ENCODE measurements around the gene TMEM87A. TPM values are rescaled to one million over a fixed set of nuclear protein-coding genes. Genes with fewer than 3 reads are reported as not detected.
A peak's percentile ranks its signal among the peaks of the same experiment; 100 is the strongest.

TMEM87A gene
- polyA plus RNA-seq, 1 experiment: 25.1 TPM

- ChIA-PET POLR2A (interaction anchor here (0.5 kb wide), 1 partner anchor 861 kb away, joined by 3 read pairs; no protein-coding TSS in a partner anchor), CTCF (interaction anchor here (0.5 kb wide), 1 partner anchor 135 kb away, joined by 3 read pairs; no protein-coding TSS in a partner anchor)
- DNase-seq (ENCODE audit: low read depth): no peak
- no peaks in the 10 kb centered on the region for H3K27me3 ChIP-seq (ENCODE audit: control insufficient read depth, insufficient read depth, low read length)
- peaks cover under 1% of the 10 kb centered on the region for H3K36me3 ChIP-seq (ENCODE audit: control insufficient read depth, insufficient read depth, low read length)
- no peak for TF ChIP-seq CTCF (IDR thresholded peaks at IDR 0.05; ENCODE audit: insufficient read depth, low read depth, low read length)
- no peak overlapping the region for H3K4me3 ChIP-seq (ENCODE audit: low read depth, low read length)
These were observed 66.8 kb downstream of the TMEM87A start for GRCh38 chr15:42206406-42206805.

- Histone ChIP-seq H3K27me3 (ENCODE audit: control insufficient read depth, insufficient read depth, low read length) (no peaks in the 10 kb centered on the region), H3K4me3 (ENCODE audit: low read depth, low read length) (no peak overlapping the region), H3K36me3 (ENCODE audit: control insufficient read depth, insufficient read depth, low read length) (no peaks in the 10 kb centered on the region)
- CTCF ChIA-PET: no interaction called here
- no peak for TF ChIP-seq CTCF (IDR thresholded peaks at IDR 0.05; ENCODE audit: insufficient read depth, low read depth, low read length)
- POLR2A ChIA-PET: interaction anchor here (0.6 kb wide), 1 partner anchor 69 kb away, joined by 3 read pairs; the partner anchor contains the start of genes GANC and TMEM87A
- DNase-seq (ENCODE audit: low read depth): peak; percentile 20
These were observed 69.3 kb downstream of the TMEM87A start for GRCh38 chr15:42203891-42204290.

GRCh38 chr15:42202653-42203052 is 70.6 kb downstream of the TMEM87A start:
- Histone ChIP-seq H3K36me3 (ENCODE audit: control insufficient read depth, insufficient read depth, low read length) (no peaks in the 10 kb centered on the region), H3K4me3 (ENCODE audit: low read depth, low read length) (no peak overlapping the region), H3K27me3 (ENCODE audit: control insufficient read depth, insufficient read depth, low read length) (no peaks in the 10 kb centered on the region)
- CTCF ChIA-PET: no interaction called here
- no peak for TF ChIP-seq CTCF (IDR thresholded peaks at IDR 0.05; ENCODE audit: insufficient read depth, low read depth, low read length)
- DNase-seq (ENCODE audit: low read depth): no peak
- POLR2A ChIA-PET: no interaction called here

- POLR2A ChIA-PET: no interaction called here
- TF ChIP-seq CTCF (IDR thresholded peaks at IDR 0.05; ENCODE audit: insufficient read depth, low read depth, low read length): no peak
- CTCF ChIA-PET: interaction anchor here (0.6 to 1.4 kb wide), 2 partner anchors 15 to 228 kb away, joined by 3 to 4 read pairs; no protein-coding TSS in a partner anchor
- H3K36me3 ChIP-seq (ENCODE audit: control insufficient read depth, insufficient read depth, low read length): no peaks in the 10 kb centered on the region
- DNase-seq (ENCODE audit: low read depth): no peak
- H3K27me3 ChIP-seq (ENCODE audit: control insufficient read depth, insufficient read depth, low read length): no peaks in the 10 kb centered on the region
- no peak overlapping the region for H3K4me3 ChIP-seq (ENCODE audit: low read depth, low read length)
These were observed 71.4 kb downstream of the TMEM87A start for GRCh38 chr15:42201801-42202200.

GRCh38 chr15:42199126-42199525 is 74.1 kb downstream of the TMEM87A start:
- ChIA-PET CTCF (interaction anchor here (1.1 kb wide), 1 partner anchor 15 kb away, joined by 3 read pairs; no protein-coding TSS in a partner anchor), POLR2A (interaction anchor here (0.6 to 0.7 kb wide), 3 partner anchors 9 to 539 kb away, joined by 3 read pairs; partner anchors contain the start of genes MGA and VPS39)
- peak; percentile 68 for DNase-seq (ENCODE audit: low read depth)
- Histone ChIP-seq H3K27me3 (ENCODE audit: control insufficient read depth, insufficient read depth, low read length) (no peaks in the 10 kb centered on the region), H3K36me3 (ENCODE audit: control insufficient read depth, insufficient read depth, low read length) (peaks cover 1% of the 10 kb centered on the region; the same call in 1 of the 2 replicates), H3K4me3 (ENCODE audit: low read depth, low read length) (no peak overlapping the region)
- TF ChIP-seq CTCF (IDR thresholded peaks at IDR 0.05; ENCODE audit: insufficient read depth, low read depth, low read length): no peak

Measured in BJ (cell line).